Keratinocyte (primary cell): Measurements from ENCODE around the gene MARCHF6. TPM values are rescaled to one million over a fixed set of nuclear protein-coding genes. Genes with fewer than 3 reads are reported as not detected.

Experiments
- DNase-seq: peaks from one replicate; pipeline ENCODE4 v3.0.0-alpha.2; 2011; ENCODE audit warnings: low read depth, missing footprints, low spot score
- FAIRE-seq: peaks from 2 replicates; lab custom pipeline; 2011; peaks lifted over from hg19 to GRCh38; lab: Jason Lieb, UNC
- H2AFZ ChIP-seq: 2 replicates; pipeline ENCODE4 v1.6.0; 2012; ENCODE audit warnings: low read length, control low read depth, inconsistent platforms; ENCODE audit not compliant: control insufficient read depth
- H3K27ac ChIP-seq: 2 replicates; pipeline ENCODE4 v1.5.1; 2011; ENCODE audit warnings: low read length; ENCODE audit not compliant: control insufficient read depth, insufficient read depth
- H3K27me3 ChIP-seq: 3 replicates; pipeline ENCODE4 v1.6.0; 2011; ENCODE audit warnings: low read length; ENCODE audit not compliant: control insufficient read depth, insufficient read depth; ENCODE audit errors: extremely low read depth
- H3K36me3 ChIP-seq, 2 experiments: 2 replicates in 1 of 2; 3 replicates in 1 of 2; pipeline ENCODE4 v1.5.1; 2011; ENCODE audit warnings: low read length in 2 of 2, mild to moderate bottlenecking in 1 of 2; ENCODE audit not compliant: control insufficient read depth in 2 of 2, insufficient read depth in 2 of 2; ENCODE audit errors: extremely low read depth in 1 of 2
- H3K4me1 ChIP-seq: 3 replicates; pipeline ENCODE4 v1.5.1; 2011; ENCODE audit warnings: low read length; ENCODE audit not compliant: control insufficient read depth, insufficient read depth; ENCODE audit errors: extremely low read depth
- H3K4me2 ChIP-seq: 3 replicates; pipeline ENCODE4 v1.6.0; 2011; ENCODE audit warnings: low read depth, low read length; ENCODE audit not compliant: control insufficient read depth, insufficient read depth; ENCODE audit errors: extremely low read depth
- H3K4me3 ChIP-seq, 3 experiments: fragments of 200-600 bp in 1 of 3; sonication (generic) in 1 of 3; 2 replicates in 2 of 3; 3 replicates in 1 of 3; pipeline ENCODE4 v1.5.1; 2011 to 2016; ENCODE audit warnings: low read length in 3 of 3, mild to moderate bottlenecking in 3 of 3, control low read depth in 2 of 3, inconsistent platforms in 1 of 3, low read depth in 1 of 3, mixed read lengths in 1 of 3, mixed run types in 1 of 3, moderate library complexity in 1 of 3; ENCODE audit not compliant: control insufficient read depth in 2 of 3, insufficient read depth in 2 of 3; ENCODE audit errors: extremely low read depth in 1 of 3
- H3K79me2 ChIP-seq: 2 replicates; pipeline ENCODE4 v1.6.0; 2012; ENCODE audit warnings: low read length; ENCODE audit not compliant: control insufficient read depth, insufficient read depth
- H3K9ac ChIP-seq: 3 replicates; pipeline ENCODE4 v1.6.0; 2011; ENCODE audit warnings: low read length; ENCODE audit not compliant: control insufficient read depth, insufficient read depth; ENCODE audit errors: extremely low read depth
- H3K9me1 ChIP-seq: 3 replicates; pipeline ENCODE4 v1.6.0; 2011; ENCODE audit warnings: low read length; ENCODE audit not compliant: control insufficient read depth, insufficient read depth; ENCODE audit errors: extremely low read depth
- H3K9me3 ChIP-seq: 2 replicates; pipeline ENCODE4 v1.5.1; 2012; ENCODE audit warnings: low read depth, low read length; ENCODE audit not compliant: control insufficient read depth
- H4K20me1 ChIP-seq: 3 replicates; pipeline ENCODE4 v1.6.0; 2011; ENCODE audit warnings: low read length; ENCODE audit not compliant: control insufficient read depth, insufficient read depth; ENCODE audit errors: extremely low read depth
- EZH2 ChIP-seq: IDR thresholded peaks from one replicate; pipeline ENCODE4 v1.6.1; 2012; ENCODE audit warnings: inconsistent platforms, mild to moderate bottlenecking, low read length, moderate library complexity
- dilution Hi-C: fragments of 300-500 bp; cut with MboI; formaldehyde crosslinking; loops from one replicate; pipeline ENCODE4 v1.7.0; 2020; ENCODE audit warnings: low sequenced_read_pairs; ENCODE audit not compliant: extremely low pct_ligation_motif_present
- polyA plus RNA-seq, 5 experiments: library from polyadenylated mRNA; depleted of rRNA in 3 of 5; stranded (reverse) in 3 of 5; stranded (forward) in 1 of 5; unstranded in 1 of 5; fragments of >200 nt; gene quantifications; 1 replicate in 1 of 5; 2 replicates in 3 of 5; 3 replicates in 1 of 5; pipeline versions ENCODE4 v1.2.1 to v1.2.3, GENCODE V29; 2011 to 2012; ENCODE audit warnings: missing spikeins in 2 of 5, low read depth in 1 of 5, low replicate concordance in 1 of 5
- TF ChIP-seq, protein P1 (sequence below), 3 experiments: IDR thresholded peaks in 1 of 3; conservative IDR thresholded peaks in 1 of 3; optimal IDR thresholded peaks in 1 of 3; 2 replicates in 2 of 3; 3 replicates in 1 of 3; pipeline versions ENCODE3 to v1.5.1; 2011; ENCODE audit warnings: low read length in 3 of 3, mild to moderate bottlenecking in 3 of 3, moderate library complexity in 2 of 3, control low read depth in 1 of 3, inconsistent platforms in 1 of 3; ENCODE audit not compliant: insufficient read depth in 2 of 3; ENCODE audit errors: extremely low read depth in 1 of 3

MARCHF6 gene
- polyA plus RNA-seq, 1 donor (not counting 4 experiments of a cell fraction or from before 2014, with no cell fraction given), result 196 TPM

DNA sequence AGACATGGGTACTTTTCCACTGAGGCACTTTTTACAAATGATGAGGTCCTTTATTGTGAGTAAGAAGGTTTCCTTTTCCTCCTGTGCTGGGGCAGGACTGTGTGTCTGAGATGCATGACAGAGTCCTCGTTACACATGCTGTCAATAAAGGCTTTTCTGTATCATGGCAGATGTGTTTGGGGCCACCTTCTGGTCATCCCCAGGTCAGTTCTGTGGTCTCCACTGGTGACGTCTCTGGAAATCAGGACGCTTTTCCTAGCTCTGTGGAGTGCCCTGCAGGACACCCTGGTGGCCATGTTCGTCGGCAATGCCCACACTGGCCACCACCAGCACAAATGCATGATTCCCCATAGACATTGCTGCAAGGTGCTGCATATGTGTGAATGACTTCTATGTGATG is 48.6 kb upstream of the MARCHF6 start:
- no peaks in the 10 kb centered on the region for H4K20me1 ChIP-seq
- H3K27ac ChIP-seq, result no peak overlapping the region
- H2AFZ ChIP-seq, result no peak overlapping the region
- DNase-seq, result no peak
- no peak for TF ChIP-seq EZH2
- TF ChIP-seq, protein P1, sequence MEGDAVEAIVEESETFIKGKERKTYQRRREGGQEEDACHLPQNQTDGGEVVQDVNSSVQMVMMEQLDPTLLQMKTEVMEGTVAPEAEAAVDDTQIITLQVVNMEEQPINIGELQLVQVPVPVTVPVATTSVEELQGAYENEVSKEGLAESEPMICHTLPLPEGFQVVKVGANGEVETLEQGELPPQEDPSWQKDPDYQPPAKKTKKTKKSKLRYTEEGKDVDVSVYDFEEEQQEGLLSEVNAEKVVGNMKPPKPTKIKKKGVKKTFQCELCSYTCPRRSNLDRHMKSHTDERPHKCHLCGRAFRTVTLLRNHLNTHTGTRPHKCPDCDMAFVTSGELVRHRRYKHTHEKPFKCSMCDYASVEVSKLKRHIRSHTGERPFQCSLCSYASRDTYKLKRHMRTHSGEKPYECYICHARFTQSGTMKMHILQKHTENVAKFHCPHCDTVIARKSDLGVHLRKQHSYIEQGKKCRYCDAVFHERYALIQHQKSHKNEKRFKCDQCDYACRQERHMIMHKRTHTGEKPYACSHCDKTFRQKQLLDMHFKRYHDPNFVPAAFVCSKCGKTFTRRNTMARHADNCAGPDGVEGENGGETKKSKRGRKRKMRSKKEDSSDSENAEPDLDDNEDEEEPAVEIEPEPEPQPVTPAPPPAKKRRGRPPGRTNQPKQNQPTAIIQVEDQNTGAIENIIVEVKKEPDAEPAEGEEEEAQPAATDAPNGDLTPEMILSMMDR (optimal IDR thresholded peaks at IDR 0.05 in 1 of 3, IDR thresholded peaks at IDR 0.05 in 1 of 3, conservative IDR thresholded peaks at IDR 0.05 in 1 of 3; ENCODE audit: extremely low read depth in 1 of 3, insufficient read depth in 2 of 3, low read length in 3 of 3), result no peak
- H3K79me2 ChIP-seq, result no peaks in the 10 kb centered on the region
- dilution Hi-C loops, result no loop called here
- no peak overlapping the region for H3K9ac ChIP-seq
- no peaks in the 10 kb centered on the region for H3K27me3 ChIP-seq
- FAIRE-seq, result no peak
- H3K9me1 ChIP-seq, result no peaks in the 10 kb centered on the region
- no peak overlapping the region for H3K4me3 ChIP-seq
- H3K4me1 ChIP-seq, result peaks cover 32% of the 10 kb centered on the region
- no peaks in the 10 kb centered on the region for H3K36me3 ChIP-seq
- no peak overlapping the region for H3K4me2 ChIP-seq
- H3K9me3 ChIP-seq, result no peaks in the 10 kb centered on the region

DNA sequence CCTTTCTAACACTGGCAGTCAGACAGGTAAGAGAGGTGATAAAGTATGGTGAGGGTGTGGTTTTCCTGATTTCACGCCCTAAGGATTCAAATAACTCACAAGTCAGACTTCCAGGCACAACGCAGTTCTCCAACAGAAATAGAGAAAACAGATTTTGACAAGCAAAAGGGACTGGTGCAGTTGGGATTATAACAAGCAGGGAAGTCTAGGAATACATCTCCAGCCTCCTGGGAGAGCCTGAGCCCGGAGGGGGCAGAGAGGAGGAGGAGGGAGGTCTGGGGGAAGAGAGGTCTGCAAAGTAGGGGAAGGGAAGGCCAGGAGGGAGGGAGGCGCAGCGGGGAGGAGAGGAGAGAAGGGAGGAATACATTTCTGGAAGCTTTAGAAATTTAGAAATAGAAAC is 47.4 kb upstream of the MARCHF6 start:
- H3K27me3 ChIP-seq, result no peaks in the 10 kb centered on the region
- no peak for TF ChIP-seq EZH2
- TF ChIP-seq, protein P1 (optimal IDR thresholded peaks at IDR 0.05 in 1 of 3, IDR thresholded peaks at IDR 0.05 in 1 of 3, conservative IDR thresholded peaks at IDR 0.05 in 1 of 3; ENCODE audit: extremely low read depth in 1 of 3, insufficient read depth in 2 of 3, low read length in 3 of 3), result no peak
- FAIRE-seq, result no peak
- H3K9me1 ChIP-seq, result no peaks in the 10 kb centered on the region
- H3K4me1 ChIP-seq, result peaks cover 43% of the 10 kb centered on the region
- H2AFZ ChIP-seq, result peak overlapping the region; percentile 40
- no peaks in the 10 kb centered on the region for H3K9me3 ChIP-seq
- H3K4me3 ChIP-seq, result peak overlapping the region in 1 of 3 experiments; percentile 22
- DNase-seq, result no peak
- H4K20me1 ChIP-seq, result no peaks in the 10 kb centered on the region
- no peaks in the 10 kb centered on the region for H3K36me3 ChIP-seq
- peak overlapping the region; percentile 91 for H3K4me2 ChIP-seq
- dilution Hi-C loops, result no loop called here
- no peak overlapping the region for H3K9ac ChIP-seq
- H3K27ac ChIP-seq, result no peak overlapping the region
- no peaks in the 10 kb centered on the region for H3K79me2 ChIP-seq
